Measurements from ENCODE around the gene ZBTB43.

GRCh38 chr9:126857261-126857960 lies 52.6 kb downstream of the ZBTB43 start:
- TF ChIP-seq CTCF (IDR thresholded peaks at IDR 0.05), result no peak
- TF ChIP-seq POLR2A (IDR thresholded peaks at IDR 0.05), result no peak
